GM20431 (cell line): Measurements from ENCODE around the gene TFAP2D.

Experiments
- in situ Hi-C: fragments of 300-500 bp; cut with MseI, MboI; formaldehyde crosslinking; loops from one replicate; pipeline ENCODE4 v1.15.0; 2020; ENCODE audit warnings: low sequenced_read_pairs; ENCODE audit not compliant: unreplicated experiment

The TFAP2D gene

DNA sequence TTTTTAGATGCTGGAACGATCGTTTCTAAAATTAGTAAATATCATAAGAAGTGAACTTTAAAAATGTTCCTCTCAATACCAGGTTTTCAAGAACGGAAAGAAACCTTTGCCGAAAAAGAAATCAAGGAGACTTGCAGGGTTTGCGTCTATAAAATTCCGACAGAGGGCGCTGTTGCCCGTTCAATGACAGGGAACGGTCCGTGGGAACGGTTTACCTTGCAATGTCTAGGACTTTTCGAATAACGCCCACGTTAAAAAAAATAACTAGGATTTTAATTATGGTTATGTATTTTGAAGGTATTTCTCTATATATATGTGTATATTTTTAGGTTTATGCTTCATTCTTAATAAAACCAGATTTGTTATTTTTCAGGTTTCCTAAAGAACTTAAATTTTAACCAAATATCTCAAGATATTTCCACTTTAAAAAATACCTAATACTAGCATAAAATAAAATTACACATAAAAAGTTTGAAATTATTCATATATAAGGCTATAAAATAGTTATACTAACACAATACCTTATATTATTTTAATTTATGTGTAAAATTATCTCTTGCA, 102.9 kb downstream of the TFAP2D start:
- in situ Hi-C loops = loop anchor here (25.0 kb wide), 2 partner anchors 746 to 1146 kb away; no protein-coding TSS in a partner anchor

DNA sequence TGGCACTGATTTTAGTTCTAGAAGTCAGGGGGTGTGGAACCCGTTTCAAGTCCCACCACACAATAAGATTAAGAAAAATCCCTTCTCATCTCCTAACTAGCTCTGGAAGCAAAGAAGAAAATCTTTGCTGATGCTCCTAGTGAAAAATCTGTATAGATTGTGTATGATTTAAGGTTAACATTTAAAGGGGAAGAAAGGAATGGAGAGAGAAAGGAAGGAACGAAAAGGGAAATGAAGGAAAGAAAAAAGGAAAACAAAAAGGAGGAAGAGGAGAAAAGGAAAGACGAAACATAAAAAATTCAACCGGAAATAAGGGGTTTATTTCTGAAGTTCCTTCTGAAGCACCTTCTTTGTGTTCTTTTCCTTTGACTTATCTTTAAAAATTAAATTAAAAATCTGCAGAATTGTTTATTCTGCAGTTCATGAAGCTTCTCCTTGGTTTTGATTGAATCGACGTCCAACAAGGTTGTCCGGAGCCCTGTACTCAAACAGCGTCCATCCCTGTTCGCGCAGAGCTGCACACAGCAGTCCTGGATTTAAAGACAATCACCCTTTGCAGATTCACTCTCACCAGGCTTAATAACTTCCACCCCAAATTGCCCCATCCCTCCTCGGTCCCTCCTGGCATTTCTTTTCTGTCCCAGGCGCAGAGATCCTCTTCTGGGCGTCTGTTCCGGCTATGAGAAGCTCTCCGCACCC, 103.8 kb downstream of the TFAP2D start:
- in situ Hi-C loops = loop anchor here (25.0 kb wide), 2 partner anchors 745 to 1145 kb away; no protein-coding TSS in a partner anchor

DNA sequence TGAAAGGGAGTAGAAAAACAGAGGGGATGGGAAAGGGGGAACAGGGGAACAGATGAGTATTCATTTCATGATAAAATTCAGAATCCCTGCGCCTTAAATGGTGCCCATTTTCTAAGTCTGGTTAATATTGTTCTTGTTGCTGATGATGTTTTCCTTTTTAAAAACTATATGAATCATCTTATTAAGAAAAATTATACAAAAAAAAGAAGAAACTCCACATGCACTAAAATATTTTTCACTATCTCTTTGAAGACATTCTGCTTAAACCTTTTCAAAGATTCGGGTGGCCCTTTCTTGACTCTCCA, 104.3 kb downstream of the TFAP2D start:
- in situ Hi-C loops = loop anchor here (25.0 kb wide), 2 partner anchors 745 to 1145 kb away; no protein-coding TSS in a partner anchor

DNA sequence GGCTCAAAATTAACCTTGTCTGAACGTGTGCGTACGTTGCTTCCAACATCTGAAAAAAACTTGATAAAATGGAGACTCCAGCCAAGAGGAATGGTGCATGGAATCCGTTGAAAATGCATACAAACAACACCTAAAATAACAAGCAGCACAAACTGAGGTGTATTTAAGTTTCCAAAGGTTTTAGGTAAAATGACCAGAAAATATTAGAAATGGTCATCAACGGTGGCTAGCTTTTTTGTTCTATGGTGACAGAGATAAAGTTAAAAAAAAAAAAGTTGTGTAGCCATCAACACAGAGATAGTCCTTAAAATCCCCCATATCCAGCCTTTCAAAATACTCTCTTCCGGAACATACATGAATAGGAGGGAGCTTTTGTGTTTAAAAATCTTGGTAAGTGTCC, 104.7 kb downstream of the TFAP2D start:
- in situ Hi-C loops = loop anchor here (25.0 kb wide), 2 partner anchors 744 to 1144 kb away; no protein-coding TSS in a partner anchor

DNA sequence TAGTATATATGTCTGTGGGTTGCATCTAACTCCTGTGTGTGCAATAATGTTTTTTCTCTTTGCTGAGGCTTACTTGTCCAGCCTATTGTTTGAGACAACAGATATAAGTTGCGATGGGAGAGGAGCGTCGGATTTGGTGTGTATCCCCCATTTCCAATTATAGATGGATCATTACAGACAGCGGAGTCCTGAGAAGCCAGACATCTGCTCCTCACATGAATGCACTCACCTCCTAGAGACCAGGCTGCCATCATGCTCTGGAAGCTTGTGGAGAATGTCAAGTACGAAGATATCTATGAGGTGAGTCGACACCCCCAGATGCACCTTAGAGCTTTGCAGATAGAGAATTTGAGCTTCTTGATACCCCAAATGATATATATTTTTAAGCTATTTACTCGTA, 105.3 kb downstream of the TFAP2D start, which contains the start of gene TFAP2B:
Gene TFAP2B (plus strand): TSS at position 199 of the 400 bp plus-strand sequence. CDS start 21 bp downstream, at position 220.
- in situ Hi-C loops = loop anchor here (25.0 kb wide), 2 partner anchors 744 to 1144 kb away; no protein-coding TSS in a partner anchor

DNA sequence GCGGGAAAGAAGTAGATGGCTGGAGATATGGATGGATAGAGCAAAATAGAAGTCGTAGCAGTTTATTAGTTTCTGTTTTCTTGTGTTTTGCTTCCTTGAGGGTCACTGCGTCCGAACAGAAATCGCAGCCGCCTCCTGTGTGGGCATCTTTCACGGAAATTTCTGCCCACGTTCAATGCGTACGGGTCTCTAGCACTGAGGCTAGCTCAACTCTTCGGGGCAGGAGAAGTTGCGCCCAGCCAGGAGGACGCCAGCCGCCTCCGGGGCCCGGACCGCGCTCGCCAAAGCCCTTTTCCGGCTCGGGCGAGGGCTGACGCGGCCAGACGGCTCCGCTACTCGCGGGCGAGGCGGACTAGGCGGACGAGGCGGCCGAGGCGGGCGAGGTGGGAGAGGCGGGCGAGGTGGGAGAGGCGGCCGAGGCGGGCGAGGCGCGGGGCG, 106.2 kb downstream of the TFAP2D start:
- in situ Hi-C loops = loop anchor here (25.0 kb wide), 2 partner anchors 743 to 1143 kb away; no protein-coding TSS in a partner anchor

DNA sequence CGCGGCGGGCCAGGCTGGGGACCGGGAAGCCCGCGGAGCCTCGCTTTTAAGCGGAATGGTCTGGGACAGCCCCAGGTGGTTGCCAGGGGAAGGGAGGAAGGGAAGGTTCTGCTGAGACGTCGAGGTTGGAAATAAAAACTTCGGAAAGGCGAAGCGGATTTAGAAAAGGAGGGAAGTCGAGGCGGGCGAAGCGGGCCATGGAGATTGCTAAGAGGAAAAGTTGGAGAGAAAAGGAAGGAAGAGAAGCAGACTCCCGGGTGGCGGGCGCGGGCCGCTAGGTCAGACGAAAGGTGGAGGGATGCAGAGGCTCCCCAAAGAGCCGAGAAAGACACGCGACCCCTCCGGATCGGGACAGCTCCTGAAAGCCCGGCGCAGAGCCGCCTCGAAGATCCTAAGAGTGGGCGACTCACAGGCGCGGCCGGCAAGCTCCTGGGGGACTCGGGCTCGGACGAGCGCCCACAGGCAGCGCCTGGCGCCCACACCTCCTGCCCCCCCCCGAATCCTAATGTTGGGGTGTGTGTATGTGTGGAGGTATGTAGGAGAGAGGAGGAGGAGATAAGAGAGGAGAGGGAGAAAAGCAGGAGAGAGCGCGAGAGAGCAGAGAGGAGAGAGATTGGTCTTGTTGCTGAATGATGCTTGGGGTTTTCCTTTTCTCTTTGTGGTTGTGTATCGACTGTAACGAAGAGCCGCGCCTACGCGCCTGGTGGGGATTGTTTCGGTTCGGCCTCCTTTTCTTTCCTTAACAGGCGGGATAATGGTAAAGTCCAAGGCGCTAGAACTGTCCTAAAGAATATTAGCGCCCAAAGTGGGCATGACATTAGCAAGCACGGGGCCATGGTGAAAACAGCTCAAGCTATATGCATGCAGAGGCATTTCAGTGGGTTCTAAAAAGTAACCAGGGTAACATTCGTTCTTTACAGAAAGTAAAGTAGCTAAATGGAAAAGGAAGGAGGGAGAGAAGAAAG, 106.9 kb downstream of the TFAP2D start:
- in situ Hi-C loops = loop anchor here (25.0 kb wide), 2 partner anchors 742 to 1142 kb away; no protein-coding TSS in a partner anchor

DNA sequence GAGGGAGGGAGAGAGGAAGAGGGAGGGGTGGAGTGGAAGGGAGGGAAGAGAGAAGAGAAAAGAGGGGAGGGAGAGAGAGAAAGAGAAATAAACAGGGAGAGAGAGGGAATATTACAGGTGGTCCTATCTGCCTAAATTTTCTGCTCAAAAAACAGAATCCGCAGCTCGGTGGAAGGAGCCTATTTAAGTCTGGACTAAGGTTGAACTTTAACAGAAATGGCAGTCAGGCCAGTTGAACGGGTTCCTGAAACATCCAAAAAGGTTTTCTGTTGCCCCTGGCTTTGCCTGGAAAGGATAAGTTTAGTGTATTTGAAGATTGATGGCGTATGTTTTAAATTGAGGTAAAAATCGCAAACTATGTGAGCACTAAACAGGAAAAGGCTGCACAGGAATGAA, 107.5 kb downstream of the TFAP2D start:
- in situ Hi-C loops = loop anchor here (25.0 kb wide), 2 partner anchors 741 to 1141 kb away; no protein-coding TSS in a partner anchor

DNA sequence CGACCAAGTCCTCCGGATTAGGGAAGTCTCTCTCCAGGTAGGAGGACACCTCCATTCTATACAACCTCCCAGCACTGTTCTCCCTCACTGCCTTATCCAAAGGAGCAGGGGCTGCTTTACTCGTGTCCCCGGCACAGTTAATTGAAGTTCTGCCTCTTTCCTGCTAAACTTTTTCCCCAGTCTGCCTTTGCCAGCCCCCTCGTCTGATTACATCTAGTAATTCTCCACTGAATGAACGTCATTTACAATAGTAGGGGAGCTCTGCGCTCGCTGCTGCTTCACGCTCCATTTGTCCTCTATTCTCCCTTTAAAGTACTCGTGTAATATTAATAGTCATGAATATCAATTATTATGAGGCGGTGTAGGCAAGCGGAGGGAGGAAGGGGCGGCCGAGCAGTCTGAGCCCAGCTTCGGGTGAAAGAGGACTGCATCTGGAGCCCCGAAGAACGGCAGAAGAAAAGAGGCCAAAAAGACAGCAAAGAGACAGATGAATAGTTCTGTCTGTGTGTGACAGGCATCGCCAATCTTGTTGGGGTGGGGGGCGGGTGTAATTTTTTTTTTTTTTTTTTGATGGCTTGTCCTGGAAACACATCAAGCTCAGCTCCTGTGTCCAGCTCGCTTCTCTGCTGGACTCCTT, 108.2 kb downstream of the TFAP2D start:
- in situ Hi-C loops = loop anchor here (25.0 kb wide), 2 partner anchors 741 to 1141 kb away; no protein-coding TSS in a partner anchor

DNA sequence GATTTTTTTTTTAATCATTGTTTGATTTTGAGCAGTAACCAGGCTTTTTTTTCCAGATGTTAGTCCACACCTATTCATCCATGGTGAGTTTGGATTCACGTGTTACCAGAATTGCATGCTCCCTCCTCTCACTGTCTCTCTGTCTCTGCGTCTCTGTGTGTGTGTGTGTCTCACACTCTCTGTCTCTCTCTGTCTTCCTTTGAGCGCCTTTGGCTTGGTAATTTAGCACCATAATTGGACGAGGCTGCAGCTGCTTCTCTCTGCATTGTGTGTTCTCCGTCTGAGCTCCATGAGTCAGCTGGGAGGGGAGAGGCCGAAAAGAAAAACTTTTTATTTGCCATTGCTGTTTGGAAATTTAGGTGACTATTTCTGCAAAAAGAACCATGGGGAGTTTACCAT, 108.8 kb downstream of the TFAP2D start:
- in situ Hi-C loops = loop anchor here (25.0 kb wide), 2 partner anchors 740 to 1140 kb away; no protein-coding TSS in a partner anchor
